SK-N-DZ (cell line): ENCODE measurements around the gene SMPD3.

Experiments used
- DNase-seq: peaks from one replicate; pipeline ENCODE4 v3.0.0-alpha.2; 2015; ENCODE audit warnings: low spot score
- small RNA-seq, 2 experiments: library from RNA; depleted of rRNA; stranded (forward); fragments of <200 nt; gene quantifications; one replicate each; pipeline ENCODE3, GENCODE V24; 2014

The SMPD3 gene

DNA sequence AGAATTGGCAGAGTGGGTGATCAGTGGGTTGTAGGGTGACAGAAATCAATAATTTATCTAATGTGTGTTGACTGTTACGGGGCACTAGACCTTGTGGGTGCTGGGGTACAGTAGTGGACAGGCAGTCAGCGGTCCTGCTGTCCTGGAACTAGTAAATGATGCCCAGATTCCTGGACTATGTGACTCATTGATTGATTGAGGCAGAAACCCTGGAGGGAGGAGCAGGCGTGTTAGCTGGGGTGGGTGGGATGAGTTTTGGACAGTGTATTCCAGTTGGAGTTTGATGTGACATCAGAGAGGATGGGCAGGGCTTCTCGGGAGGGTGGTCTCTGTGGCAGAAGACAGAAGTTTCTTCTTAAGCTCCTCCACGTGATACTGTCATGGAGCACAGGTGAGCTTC lies 113.1 kb downstream of the SMPD3 start:
- no peak for DNase-seq

DNA sequence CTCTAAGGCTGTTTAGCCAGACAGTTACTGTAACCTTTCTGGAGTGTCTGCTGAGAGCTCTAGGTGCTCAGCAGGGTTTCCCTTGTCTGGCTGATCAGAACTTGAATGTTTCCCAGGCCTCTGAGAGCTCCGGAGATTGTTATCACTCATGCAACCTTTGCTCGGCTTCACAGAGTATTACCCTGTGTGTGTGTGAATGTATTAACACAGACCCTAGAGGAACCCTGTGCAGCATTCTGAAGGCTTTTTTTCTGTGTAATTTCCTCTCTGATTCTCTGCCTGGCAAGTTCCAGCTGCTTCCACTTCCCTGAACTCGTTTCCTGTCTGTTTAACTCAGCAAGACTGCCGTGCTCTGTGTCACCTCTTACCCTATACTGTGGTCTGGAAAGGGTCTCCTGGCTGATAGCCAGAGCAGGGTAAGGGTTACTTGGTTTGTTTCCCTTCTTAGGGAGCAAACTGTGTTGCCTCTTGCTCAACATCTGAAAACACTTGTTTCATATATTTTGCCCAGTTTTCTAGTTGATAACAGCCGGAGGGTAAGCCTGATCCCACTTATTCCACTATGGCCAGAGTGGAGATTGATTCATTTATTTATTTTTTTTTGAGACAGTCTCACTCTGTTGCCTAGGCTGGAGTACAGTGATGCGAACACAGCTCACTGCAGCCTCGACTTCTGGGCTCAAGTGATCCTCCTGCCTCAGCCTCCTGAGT lies 115.7 kb downstream of the SMPD3 start:
- peak; percentile 68 for DNase-seq

DNA sequence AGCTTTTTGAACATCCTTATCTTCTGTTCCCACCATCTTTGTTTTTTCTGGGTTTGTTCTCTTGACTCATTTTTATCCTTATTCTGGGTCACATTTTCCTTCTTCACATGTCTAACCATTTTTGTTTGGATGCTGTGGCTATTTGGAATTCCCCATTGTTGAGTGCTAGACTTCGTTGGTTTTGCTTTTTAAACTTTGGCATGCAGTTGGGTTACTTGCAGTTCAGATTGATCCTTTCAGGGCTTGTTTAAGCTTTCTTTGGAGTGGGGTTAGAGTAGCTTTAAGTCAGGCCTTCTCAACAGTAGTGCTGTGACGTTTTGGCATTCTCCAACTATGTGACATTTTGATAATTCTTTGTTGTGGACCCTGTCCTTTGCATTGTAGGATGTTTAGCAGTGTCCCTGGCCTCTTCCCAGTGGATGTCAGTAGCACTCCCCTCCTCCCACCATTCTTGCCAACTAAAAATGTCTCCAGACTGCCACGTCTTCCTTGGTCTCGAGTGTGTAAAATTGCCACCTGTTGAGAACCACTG lies 116.4 kb downstream of the SMPD3 start:
- no peak for DNase-seq

DNA sequence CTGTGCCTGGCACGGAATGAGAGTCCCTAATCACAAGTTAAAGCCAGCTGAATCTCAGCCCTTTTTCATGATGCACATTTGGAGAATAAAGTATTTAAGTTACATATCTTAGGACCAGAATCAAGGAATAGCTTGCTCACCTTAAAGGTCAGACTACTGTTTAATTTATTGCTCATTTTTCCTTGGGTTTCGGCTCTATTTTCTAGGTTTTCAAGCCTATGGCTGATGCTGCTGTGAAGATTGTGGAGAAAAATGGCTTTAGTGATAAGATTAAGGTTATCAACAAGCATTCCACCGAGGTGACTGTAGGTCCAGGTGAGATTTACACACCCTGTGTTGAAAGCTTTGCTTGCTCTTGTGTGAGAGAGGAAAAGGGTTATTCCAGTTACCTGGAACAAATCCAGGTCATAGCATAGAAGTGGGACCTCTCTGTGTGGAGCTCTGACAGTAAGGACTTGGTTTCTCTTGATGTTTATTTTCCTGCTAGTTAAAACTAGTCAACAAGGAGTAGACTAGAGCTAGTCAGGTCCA lies 119.4 kb downstream of the SMPD3 start:
- DNase-seq, result no peak

DNA sequence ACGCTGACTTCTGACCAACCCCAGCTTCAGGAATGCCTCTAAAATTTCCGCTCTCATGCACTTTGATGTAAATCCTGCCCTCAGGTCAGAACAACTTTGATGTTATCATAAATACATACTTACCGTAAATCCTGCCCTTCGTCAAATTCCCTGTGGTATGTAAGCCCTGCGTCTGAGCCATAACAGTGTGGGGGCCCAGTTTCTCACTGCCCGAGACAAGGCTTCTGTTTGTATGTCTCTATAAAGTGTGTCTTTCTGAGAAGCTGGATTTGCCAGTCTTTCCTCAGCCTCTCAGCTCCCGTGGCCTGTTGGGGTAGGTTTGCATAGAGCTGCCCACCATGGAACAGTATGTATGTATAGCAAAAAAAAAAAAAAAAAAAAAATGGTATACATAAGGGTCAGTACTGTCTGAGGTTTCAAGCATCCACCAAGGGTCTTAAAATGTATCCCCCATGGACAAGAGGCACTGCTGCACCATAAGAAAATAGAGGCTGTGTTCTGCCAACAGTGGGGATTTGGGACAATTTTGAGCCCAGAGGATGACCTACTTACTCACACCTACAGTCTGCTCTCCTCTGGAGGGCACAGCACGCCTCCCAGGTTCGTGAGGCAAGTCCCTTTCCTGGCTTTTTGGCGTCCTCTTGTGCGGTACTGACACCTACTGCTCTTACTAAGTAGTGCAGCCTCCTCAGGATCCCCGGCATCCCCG lies 120.0 kb downstream of the SMPD3 start:
- DNase-seq, result peak; percentile 76

DNA sequence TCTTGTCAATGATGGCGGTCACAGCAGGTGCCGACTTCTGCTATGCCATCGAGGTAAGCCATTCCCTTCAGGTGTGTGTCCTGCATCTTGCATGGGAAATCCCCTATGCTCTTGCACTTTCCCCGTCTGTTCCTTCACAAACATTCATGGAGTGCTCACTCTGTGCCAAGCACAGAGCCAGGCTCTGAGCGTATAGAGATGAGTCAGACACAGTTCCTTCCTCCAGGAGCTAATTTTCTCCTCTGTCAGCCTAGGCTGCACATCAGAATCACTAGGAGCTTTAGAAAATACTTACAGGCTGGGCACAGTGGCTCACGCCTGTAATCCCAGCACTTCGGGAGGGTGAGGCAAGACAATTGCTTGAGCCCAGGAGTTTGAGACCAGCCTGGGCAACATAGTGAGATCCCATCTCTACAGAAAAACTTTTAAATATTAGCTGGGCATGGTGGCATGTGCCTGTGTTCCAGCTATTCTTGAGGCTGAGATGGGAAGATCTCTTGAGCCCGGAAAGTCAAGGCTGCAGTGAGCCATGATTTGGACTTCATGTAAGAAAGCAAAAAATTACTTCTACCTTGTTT lies 123.4 kb downstream of the SMPD3 start:
- DNase-seq, result no peak

DNA sequence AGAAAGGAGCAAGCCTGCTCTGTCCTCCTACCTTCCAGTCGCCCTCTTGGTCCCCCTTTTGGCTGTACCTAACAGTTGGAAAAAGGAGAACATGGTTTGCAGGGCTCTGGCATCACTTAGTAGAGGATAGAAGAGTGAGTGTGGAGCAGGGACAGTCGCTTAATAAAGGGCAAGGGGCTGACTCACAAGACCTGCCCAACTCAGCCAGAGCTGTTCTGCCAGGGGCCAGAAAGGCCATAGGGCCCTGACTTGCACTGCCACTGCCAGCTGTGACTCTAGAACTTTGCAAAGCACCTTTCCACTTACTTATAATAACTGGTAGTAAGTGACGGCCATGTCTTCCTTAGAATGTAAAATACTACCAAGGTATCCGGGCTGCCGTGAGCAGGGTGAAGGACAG lies 124.0 kb downstream of the SMPD3 start:
- DNase-seq, result no peak

DNA sequence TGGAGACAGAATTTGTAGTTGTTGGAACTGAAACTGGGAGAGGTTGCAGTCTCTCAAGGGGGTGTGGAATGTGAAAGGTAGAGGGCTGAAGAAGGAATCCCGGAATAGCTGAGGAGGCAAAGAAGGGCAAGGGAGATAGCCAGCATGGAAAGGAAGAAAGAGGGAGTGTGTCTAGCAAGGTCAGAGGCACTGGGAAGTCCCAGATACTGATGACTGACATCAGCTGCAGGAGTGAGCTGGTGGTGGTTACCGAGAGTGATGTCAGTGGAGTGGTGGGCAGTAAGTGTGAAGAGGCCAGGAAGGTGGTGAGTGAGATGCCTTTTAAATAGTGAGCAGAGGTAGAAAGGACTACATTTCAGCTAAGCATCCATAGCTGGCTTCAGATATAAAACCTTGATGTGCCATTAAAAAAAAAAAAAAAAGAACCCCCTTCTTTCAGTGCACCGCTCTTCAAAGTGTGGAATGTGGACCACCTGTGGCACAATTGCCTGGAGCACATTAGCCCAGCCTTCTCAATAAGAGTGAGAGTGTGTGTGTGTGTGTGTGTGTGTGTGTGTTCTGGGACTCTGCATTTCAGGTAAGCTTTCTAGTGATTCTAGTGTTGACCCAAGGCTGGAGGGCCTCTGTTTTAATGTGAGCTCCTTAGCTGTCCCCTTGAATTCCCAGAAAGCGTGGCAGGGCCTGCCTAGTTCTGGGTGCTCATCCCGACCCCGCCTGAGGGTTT lies 129.0 kb downstream of the SMPD3 start:
- DNase-seq, result no peak

DNA sequence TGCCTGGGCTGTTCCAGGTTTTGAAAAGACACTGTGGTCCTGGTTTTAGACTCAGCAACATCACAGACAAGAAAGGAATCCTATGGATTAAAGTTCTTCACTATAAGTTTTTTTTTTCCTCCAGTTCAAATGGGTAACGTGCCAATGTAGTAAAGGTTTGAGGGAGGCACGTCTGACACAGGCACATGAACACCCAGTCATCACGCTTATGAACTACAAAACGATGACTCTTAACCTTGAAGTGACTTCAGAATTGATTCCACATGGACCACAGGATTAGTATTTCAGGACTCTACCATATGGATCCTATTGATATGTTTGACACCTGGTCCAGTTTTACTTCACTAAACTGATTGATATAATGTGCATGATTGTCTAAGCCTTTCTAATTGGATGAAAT lies 135.2 kb downstream of the SMPD3 start:
- DNase-seq, result no peak

DNA sequence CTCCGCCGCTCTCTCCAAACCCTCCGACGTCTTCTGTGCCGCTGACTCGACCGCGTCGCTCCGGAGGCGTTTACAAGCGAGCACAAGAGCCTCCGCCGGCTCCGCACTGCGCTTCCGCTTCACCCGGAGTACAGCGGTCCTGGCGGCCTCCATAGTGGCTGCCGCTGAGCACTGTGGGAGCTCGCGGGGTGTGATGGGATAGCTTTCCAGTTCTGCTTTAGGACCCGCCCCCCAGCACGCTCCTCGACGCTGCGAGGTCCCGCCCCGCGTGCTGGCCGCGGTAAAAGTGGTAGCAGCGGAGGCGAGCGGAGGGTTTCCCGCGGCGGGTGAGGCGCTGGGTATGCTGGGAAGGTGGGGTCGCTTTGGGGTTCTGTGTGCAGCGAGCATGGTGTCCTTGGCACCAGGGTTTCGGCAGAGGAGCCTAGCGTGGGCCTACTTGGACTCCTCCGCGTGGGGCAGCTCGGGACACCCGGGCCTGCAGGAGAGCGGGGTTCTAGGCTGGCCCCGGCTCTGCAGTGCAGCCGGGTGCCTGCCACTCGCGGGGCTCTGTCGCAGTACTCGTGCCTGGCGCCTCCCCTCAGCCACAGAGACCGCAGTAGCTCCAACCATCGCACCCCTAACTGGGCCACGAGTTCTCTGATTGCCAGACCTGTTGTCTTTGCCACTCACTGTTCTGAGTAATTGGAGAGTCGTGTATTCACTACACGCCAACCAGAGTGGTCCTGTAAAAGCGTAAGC lies 137.4 kb downstream of the SMPD3 start, which contains the start of the genes PRMT7 and SLC7A6OS:
PRMT7 (plus strand) TSS at position 246 of the 738 bp plus-strand sequence. CDS start 4,961 bp downstream, outside the sequence.
SLC7A6OS (minus strand) TSS at position 173 of the 738 bp plus-strand sequence; CDS start at position 153, 20 bp downstream.
- DNase-seq, result peak; percentile 89

DNA sequence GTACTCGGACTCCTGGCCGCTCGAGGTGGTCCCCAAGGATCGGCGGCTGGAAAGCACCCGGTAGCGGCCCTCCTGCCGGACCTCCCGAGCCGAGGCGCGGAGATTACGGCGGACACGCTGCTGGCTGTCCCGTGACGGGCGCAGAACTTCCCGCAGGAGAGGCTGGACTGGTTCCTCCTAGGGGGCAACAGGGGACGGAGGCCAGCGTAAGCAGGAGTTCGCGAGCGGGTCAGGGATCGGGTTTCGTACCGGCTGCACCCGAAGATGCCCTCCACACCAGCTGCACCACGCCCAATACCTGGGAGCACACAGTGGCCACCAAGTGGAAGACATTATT lies 137.9 kb downstream of the SMPD3 start:
- no peak for DNase-seq

DNA sequence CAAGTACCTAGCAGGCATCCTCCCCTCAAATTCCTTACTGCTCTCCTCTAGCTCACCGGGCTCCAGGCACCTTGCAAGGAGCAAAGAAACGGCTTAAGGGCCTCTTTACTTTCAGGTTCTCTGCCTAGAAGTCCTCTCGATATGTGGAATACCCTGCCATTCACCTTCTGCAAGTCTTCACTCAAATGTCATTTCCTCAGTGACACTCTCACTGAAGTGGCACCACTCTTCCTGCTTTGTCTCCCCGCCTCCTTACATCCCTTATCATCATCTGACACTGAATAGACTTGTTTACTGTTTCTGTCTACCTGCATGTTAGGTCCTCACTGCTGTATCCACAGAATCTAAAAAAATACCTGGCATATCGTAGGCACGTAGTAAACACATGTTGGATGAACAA lies 138.5 kb downstream of the SMPD3 start:
- no peak for DNase-seq

Small RNA genes within 50 kb of the gene (small RNA-seq; reads per million reads assigned to genes)
- gene RF00019, result 0 reads per million in 2 experiments
- 0 reads per million in 2 experiments for gene RNU4-30P
